Epithelial cell of esophagus (primary cell): ENCODE results near the gene ANKRD44.

Experiments used
- DNase-seq: peaks from one replicate; pipeline ENCODE4 v3.0.0; 2010; ENCODE audit warnings: low read depth
- H3K4me3 ChIP-seq: 2 replicates; pipeline ENCODE4 v1.5.1; 2011; ENCODE audit warnings: mild to moderate bottlenecking, low read length, control low read depth
- TF ChIP-seq, protein P1 (sequence below): IDR thresholded peaks from 2 replicates; pipeline ENCODE4 v1.5.1; 2011; ENCODE audit warnings: low read depth, mild to moderate bottlenecking, low read length, control low read depth, inconsistent platforms; ENCODE audit not compliant: insufficient read depth; ENCODE audit errors: missing control alignments

Gene ANKRD44

DNA sequence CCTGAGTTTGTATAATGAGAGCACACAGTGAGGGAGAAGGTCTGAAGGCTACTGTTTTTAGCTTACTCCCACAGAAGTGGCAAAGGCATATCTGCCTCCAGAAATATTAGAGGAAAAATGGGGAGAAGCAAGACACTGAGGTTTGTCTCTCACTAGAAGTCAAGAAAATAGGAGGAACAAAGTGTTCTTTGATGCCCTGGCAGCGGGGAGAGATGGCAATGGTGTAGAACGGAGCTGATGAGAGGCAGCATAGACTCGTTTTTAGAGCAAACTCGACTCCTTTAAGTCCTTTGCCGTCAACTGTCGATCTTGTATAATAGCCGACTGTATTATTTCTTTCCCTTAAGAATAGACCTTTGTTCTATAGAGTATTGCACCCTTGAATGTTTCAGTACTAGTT lies 73.8 kb downstream of the ANKRD44 start:
- TF ChIP-seq, protein P1, sequence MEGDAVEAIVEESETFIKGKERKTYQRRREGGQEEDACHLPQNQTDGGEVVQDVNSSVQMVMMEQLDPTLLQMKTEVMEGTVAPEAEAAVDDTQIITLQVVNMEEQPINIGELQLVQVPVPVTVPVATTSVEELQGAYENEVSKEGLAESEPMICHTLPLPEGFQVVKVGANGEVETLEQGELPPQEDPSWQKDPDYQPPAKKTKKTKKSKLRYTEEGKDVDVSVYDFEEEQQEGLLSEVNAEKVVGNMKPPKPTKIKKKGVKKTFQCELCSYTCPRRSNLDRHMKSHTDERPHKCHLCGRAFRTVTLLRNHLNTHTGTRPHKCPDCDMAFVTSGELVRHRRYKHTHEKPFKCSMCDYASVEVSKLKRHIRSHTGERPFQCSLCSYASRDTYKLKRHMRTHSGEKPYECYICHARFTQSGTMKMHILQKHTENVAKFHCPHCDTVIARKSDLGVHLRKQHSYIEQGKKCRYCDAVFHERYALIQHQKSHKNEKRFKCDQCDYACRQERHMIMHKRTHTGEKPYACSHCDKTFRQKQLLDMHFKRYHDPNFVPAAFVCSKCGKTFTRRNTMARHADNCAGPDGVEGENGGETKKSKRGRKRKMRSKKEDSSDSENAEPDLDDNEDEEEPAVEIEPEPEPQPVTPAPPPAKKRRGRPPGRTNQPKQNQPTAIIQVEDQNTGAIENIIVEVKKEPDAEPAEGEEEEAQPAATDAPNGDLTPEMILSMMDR: no peak
- no peak overlapping the region for H3K4me3 ChIP-seq
- DNase-seq: no peak

DNA sequence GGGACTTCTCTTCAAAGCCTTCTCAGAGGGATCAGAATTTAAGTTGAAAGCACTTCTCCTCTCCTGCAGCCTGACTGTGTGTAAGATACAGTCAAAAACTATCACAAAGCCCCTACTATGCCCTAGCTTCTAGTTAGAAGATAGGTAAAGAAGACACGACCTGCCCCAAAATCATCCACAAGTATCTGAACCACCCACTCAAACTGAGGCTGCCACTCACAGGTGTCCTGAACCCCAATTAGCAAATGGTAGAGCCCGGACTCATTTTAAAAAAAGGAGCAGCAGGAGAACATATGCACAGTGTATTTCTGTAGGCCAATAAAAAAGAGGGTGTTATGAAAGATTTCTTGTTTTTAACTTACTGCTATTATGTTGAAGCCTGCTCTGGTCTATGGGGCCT lies 74.4 kb downstream of the ANKRD44 start:
- no peak overlapping the region for H3K4me3 ChIP-seq
- no peak for DNase-seq
- TF ChIP-seq, protein P1: no peak

DNA sequence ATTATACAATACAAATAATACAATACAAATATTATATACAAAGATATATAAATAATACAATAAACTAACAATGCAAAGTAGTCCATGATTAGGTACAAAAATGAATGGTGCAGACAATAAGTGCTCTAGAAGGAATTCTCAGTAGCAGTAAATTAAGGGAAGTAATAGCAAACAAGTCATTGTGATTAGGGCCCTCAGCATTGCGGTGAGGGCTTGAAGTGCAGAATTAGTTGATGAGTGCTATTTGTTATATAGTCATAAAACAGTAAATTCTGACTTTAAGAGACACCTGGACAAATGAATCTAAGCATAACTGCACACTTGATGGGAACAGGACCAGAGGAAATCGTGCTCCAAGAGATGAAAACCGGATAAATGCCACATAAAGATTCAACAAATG lies 74.9 kb downstream of the ANKRD44 start:
- H3K4me3 ChIP-seq: no peak overlapping the region
- TF ChIP-seq, protein P1: no peak
- DNase-seq: no peak

DNA sequence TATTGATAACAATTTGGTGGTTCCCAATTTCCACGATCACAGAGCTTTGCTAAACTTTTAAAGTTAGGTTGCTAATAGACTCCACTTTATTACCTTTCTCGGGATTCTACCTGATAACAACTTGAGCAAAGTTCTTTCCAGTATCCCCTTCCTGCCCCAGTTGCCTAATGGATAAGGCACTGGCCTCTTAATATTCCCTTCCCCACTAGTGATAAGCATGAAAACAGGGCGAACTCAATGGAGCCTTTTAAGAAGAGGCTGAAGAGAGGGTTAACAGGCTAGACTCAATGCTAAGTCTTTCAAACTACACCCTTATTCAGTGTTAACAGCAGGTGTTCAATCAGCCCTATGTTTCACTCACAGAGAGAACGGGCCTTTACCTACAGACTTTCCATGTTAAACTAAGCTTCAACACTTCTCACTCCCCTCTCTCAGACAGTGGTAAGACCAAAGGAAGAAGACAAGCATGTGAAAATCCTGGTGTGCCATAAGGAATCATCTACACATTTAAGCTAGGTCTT lies 75.8 kb downstream of the ANKRD44 start:
- no peak overlapping the region for H3K4me3 ChIP-seq
- DNase-seq: no peak
- TF ChIP-seq, protein P1: no peak

DNA sequence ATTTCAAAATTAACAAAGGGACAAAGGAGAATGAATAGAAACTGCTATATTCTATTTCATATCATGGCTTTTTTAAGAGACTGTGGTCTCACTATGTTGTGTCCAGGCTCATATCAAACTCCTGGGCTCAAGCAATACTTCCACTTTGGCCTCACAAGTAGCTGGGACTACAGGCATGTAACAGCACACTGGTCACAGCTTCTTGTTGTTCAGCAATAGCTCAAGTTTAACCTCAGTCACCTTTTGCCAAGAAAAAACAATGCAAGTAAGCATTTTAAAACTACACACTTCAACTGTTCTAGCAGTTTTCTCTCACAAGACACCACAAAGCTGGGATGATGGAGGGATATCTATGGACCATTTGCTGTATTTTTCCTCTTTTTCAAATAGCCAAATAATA lies 77.1 kb downstream of the ANKRD44 start:
- no peak overlapping the region for H3K4me3 ChIP-seq
- DNase-seq: no peak
- TF ChIP-seq, protein P1: no peak

DNA sequence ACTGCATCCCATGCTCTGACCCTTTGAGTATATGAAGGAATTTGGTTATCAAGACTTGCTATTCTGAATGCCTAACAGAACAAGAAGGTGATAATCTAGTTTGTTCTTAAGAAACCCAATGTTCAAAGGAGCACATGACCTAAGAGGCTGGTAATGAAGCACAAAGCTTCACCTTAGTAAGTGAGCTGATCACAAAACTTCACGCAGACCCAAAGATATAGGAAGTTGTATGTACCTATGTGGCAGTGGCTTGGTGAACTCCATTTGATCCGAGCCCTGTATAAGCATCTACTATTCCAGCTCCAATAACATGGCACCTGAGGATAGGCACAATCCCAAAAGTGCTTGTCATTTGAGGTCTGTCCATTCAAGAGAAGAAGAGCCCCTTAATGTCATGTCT lies 78.6 kb downstream of the ANKRD44 start:
- no peak overlapping the region for H3K4me3 ChIP-seq
- DNase-seq: no peak
- TF ChIP-seq, protein P1: no peak
